Measurements from ENCODE around the gene LCN12.

LCN12 gene

GRCh38 chr9:136926749-136927148 is 25.3 kb upstream of the LCN12 start:
- no peak for FAIRE-seq
- DNase-seq (ENCODE audit: low spot score): no peak

- DNase-seq (ENCODE audit: low spot score) (no peak), FAIRE-seq (no peak)
These were observed 24.5 kb upstream of the LCN12 start for GRCh38 chr9:136927343-136928271.

GRCh38 chr9:136928591-136928990 is 23.5 kb upstream of the LCN12 start:
- DNase-seq (ENCODE audit: low spot score): no peak
- FAIRE-seq: no peak

GRCh38 chr9:136930014-136930413 is 22.1 kb upstream of the LCN12 start:
- FAIRE-seq: no peak

GRCh38 chr9:136931611-136932130 is 20.4 kb upstream of the LCN12 start:
- DNase-seq (ENCODE audit: low spot score): no peak
- FAIRE-seq: no peak

More at GRCh38 chr9:136930014-136930413, 22.1 kb upstream of the LCN12 start:
- no peak for DNase-seq (ENCODE audit: low spot score)

- no peak for DNase-seq (ENCODE audit: low spot score)
- no peak for FAIRE-seq
These were observed 17.8 kb upstream of the LCN12 start for GRCh38 chr9:136934277-136934676.

GRCh38 chr9:136935651-136936050 is 16.4 kb upstream of the LCN12 start:
- FAIRE-seq: no peak
- DNase-seq (ENCODE audit: low spot score): no peak

GRCh38 chr9:136936645-136937170 is 15.4 kb upstream of the LCN12 start:
- FAIRE-seq: no peak
- no peak for DNase-seq (ENCODE audit: low spot score)

- no peak for DNase-seq (ENCODE audit: low spot score)
- FAIRE-seq: no peak
These were observed 14.7 kb upstream of the LCN12 start for GRCh38 chr9:136937186-136938001.

- FAIRE-seq (no peak), DNase-seq (ENCODE audit: low spot score) (no peak)
These were observed 12.6 kb upstream of the LCN12 start for GRCh38 chr9:136939431-136939995.

- DNase-seq (ENCODE audit: low spot score) (no peak), FAIRE-seq (no peak)
These were observed 12.0 kb upstream of the LCN12 start for GRCh38 chr9:136939996-136940525.

- DNase-seq (ENCODE audit: low spot score) (no peak), FAIRE-seq (no peak)
These were observed 11.4 kb upstream of the LCN12 start for GRCh38 chr9:136940526-136941230.

- DNase-seq (ENCODE audit: low spot score): no peak
- no peak for FAIRE-seq
These were observed 10.6 kb upstream of the LCN12 start for GRCh38 chr9:136941231-136942111.

- FAIRE-seq (no peak), DNase-seq (ENCODE audit: low spot score) (no peak)
These were observed 9.8 kb upstream of the LCN12 start for GRCh38 chr9:136942112-136942880.

GRCh38 chr9:136942881-136943230 is 9.2 kb upstream of the LCN12 start:
- no peak for FAIRE-seq
- no peak for DNase-seq (ENCODE audit: low spot score)

- peak; percentile 52 for DNase-seq (ENCODE audit: low spot score)
These were observed 8.5 kb upstream of the LCN12 start for GRCh38 chr9:136943291-136944211.

GRCh38 chr9:136944212-136944518 is 7.9 kb upstream of the LCN12 start:
- no peak for FAIRE-seq
- DNase-seq (ENCODE audit: low spot score): peak; percentile 69

More at GRCh38 chr9:136943291-136944211, 8.5 kb upstream of the LCN12 start:
- FAIRE-seq: no peak
